Sciatic nerve (tissue), 2 donors: ENCODE results near the gene BOLA1. TPM values are rescaled to one million over a fixed set of nuclear protein-coding genes. Genes with fewer than 3 reads are reported as not detected.
A peak's percentile ranks its signal among the peaks of the same experiment; 100 is the strongest.
"Not testable (repeated sequence)": the region's sequence is repeated elsewhere in the genome, so short reads cannot be mapped to it uniquely, and the experiment has no call there.

Source experiments
- ATAC-seq: fragments of 200-7000 bp; cut with Tn5 transposase; one replicate; pipeline ENCODE4 v1.9.1; 2020; ENCODE audit warnings: mild to moderate bottlenecking, moderate library complexity
- DNase-seq: peaks from one replicate; pipeline ENCODE4 v3.0.0-alpha.2; 2020; ENCODE audit warnings: low spot score
- intact Hi-C: fragments of 100-400 bp; cut with DNase I; formaldehyde crosslinking; loops from one replicate; pipeline ENCODE4 v1.14.2; 2022
- total RNA-seq: library from RNA; stranded (reverse); fragmentation: NEBNext Ultra II Directional; extraction: Animal tissue kit (Norgen Biotek cat#: 25700); gene quantifications from one replicate; pipeline ENCODE4 v1.2.1, GENCODE V29; 2021
- donor health status: DM: no; HTN: no; CAD: no.
- donor health status: DM: no; HTN: no; CAD: no.

BOLA1 gene, protein sequence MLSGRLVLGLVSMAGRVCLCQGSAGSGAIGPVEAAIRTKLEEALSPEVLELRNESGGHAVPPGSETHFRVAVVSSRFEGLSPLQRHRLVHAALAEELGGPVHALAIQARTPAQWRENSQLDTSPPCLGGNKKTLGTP
- 13.7 TPM for total RNA-seq

DNA sequence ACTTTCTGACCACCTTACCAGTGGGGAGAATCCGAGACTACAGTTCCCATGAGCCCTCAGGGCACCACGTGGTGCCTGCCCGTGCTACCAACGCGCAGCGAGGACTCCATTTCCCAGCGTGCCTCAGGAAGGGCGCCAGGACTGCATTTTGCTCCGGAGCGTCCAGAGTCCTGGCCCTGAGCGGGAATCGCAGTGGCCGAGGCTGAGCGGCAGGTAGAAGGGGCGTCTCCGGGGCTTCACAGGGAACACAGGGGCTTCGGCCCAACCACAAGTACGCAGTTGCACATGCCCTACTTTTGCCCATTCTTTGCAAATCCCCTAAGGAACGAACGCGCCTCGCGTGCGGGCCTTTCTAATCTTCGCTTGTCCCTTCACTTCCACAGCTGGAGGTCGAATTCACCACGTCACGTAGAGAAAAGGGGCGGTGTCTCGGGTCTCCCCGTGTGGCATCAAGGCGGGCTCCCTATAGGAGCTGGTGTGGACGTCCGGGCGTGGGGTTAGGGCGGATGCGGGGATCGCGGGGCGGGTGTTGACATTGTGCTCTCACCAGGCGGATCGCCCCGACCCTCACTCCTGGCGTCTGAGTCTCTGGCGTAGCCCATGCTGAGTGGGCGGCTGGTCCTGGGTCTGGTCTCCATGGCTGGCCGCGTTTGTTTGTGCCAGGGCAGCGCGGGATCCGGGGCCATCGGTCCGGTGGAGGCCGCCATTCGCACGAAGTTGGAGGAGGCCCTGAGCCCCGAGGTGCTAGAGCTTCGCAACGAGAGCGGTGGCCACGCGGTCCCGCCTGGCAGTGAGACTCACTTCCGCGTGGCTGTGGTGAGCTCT is at the start of gene BOLA1:
TSS of gene BOLA1 (plus strand) at position 109 of the 825 bp plus-strand sequence. CDS start at position 601, 492 bp downstream.
- intact Hi-C loops: no loop called here
- DNase-seq (peak; percentile 96), ATAC-seq (peak; percentile 99)

DNA sequence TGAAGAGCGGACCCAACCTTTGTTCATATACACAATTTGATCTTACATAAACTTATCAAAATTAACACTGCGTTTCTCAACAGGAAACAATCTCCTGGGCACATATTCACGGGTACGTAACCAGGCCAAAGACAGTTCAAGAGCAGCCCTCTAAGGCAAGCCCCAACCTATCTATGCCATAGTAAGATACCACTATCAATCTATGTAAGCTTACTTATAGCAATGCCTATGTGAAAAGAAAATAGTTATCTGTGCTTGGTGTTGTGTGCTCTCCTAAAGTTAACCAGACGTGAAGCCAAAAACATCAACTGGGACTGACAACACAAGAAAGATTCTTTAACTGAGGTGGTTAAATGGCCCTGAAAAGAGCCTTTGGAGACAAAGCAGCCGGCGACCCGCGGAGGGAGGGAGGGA is 49.4 kb upstream of the BOLA1 start:
- intact Hi-C loops: no loop called here
- DNase-seq (peak; percentile 17), ATAC-seq (no peak)

- peak; percentile 92 for ATAC-seq
- DNase-seq, intact Hi-C loops: not testable (repeated sequence)
Observed at GRCh38 chr1:149850732-149851345, 48.5 kb upstream of the BOLA1 start.

DNA sequence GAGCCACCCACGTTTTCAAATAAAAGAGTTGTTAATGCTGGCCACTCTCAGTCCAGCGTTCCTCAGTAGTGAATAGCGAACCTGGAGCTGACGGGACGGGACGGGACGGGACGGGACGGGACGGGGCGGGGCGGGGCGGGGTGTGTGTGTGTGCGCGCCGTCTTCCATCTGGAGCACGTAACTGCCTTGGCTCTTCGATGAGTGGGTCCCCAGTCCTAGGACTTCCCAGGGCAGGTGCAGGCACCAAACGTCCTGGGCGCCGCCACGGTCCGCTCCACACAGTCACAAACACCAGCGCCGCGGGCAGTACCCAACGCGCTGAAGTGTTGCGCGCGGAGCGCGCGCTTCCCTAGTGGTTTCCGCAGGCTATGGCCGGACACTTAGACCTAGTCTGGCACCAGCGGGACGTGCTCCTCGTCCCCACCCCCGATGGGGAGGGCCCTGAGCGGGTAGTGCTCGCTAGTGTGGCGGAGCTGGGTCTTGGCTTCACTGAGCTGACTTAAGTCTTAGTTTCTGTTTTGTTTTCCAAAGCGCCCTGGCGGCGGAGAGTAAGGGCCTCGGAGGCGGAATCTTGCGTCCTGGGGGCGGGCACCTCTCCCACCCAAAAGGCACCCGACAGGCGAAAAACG is 47.7 kb upstream of the BOLA1 start:
- DNase-seq, intact Hi-C loops: not testable (repeated sequence)
- peak; percentile 86 for ATAC-seq

- DNase-seq, intact Hi-C loops: not testable (repeated sequence)
- ATAC-seq: peak; percentile 84
Observed at GRCh38 chr1:149852263-149852662, 47.1 kb upstream of the BOLA1 start.

GRCh38 chr1:149860271-149860670 is 39.1 kb upstream of the BOLA1 start:
- intact Hi-C loops, ATAC-seq, DNase-seq: not testable (repeated sequence)

- intact Hi-C loops, DNase-seq: not testable (repeated sequence)
- peak; percentile 94 for ATAC-seq
Observed at GRCh38 chr1:149860684-149861496, 38.5 kb upstream of the BOLA1 start.

GRCh38 chr1:149861497-149862054 is 37.8 kb upstream of the BOLA1 start:
- DNase-seq, intact Hi-C loops: not testable (repeated sequence)
- peak; percentile 71 for ATAC-seq

GRCh38 chr1:149866887-149867286 is 32.5 kb upstream of the BOLA1 start:
- intact Hi-C loops, DNase-seq: not testable (repeated sequence)
- peak; percentile 53 for ATAC-seq

DNA sequence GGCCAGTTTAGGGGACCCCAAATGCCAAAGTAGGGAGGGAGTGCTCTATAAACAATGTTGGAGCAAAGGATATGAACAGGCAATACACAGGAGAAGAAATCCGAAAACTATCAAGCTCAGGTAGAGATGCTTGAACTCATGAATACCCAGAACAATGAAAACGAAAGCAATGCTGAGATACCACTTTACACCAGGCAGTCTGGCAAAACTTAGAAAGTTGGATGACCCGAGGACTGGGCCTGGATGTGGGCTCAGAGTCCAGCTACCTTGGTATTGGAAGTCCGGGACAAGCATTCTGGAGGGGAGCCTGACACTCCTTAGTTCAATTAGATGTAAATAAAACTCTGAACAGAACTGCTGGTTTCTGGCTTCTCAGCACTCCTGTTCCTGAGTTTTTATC is 26.3 kb upstream of the BOLA1 start:
- intact Hi-C loops, ATAC-seq, DNase-seq: not testable (repeated sequence)

- intact Hi-C loops: no loop called here
- DNase-seq (no peak), ATAC-seq (no peak)
Observed at GRCh38 chr1:149877211-149877946, 22.0 kb upstream of the BOLA1 start.

DNA sequence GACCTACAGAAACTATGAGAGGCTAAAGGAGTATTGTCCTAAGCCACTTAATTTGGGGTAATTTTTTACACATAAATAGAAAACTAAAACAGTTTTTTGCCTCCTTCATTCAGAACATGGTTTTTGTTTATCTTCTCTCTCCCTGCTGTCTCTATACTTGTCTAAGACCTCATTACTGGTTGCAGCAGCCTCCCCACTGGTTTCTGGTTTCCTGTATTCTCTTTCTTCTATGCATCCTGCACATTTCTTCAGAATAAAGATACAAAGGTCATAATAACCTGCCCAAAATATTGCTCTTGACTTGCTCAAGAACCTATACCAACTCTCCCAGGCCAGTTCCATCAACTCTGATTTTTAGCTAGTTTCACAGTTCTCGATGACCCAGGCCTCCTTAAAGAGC is 19.8 kb upstream of the BOLA1 start:
- DNase-seq: no peak
- intact Hi-C loops: no loop called here
- no peak for ATAC-seq

DNA sequence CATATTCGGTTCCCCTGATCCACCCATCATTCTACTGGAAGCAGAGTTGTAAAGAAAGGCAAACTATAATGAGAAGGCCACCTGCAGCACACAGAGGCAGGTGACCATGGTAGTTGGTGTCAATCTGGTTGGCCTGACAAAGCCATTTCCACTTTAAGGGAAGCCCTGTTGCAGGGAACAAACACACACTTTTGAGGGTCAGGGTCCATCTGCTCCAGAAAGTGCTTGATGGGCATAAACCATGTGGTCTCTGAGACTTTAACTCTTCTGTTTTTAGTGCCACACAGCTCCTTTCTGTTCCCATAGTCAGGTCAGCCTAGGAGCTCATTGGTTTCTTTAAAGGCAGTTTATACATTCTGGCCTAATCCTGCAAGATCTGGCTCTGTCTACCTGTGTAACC is 17.5 kb upstream of the BOLA1 start:
- ATAC-seq: no peak
- intact Hi-C loops: no loop called here
- no peak for DNase-seq

DNA sequence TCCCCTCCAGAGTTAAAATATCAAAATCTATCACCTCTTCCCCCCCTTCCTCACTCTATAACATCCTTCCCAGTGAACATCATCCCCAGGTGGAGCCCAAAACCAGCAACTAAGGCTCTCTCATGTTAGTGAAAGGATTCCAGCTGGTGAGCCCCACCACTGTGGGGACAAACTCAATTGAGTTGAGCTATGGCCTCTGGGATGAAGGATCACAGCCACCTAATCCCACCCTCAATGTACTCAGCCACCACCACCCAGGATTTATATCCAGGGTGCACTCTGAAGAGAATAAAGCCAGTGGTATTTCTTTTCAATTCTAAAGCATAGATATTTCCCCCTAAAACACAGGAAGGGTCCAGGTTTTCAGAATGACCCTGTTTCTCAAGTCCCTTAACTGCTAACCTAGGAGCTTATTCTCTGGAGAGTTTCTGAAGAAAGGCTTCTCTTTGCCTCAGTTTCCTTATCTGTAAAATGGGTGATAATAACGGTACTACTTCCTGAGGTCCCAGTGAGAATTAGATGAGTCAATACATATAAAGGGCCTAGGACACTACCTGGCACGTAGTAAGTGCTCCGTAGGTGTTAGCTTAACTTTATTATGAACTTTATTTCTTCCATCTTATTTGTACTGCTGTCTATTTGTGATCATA is 15.6 kb upstream of the BOLA1 start:
- no peak for DNase-seq
- no peak for ATAC-seq
- intact Hi-C loops: no loop called here

GRCh38 chr1:149884433-149885338 is 14.7 kb upstream of the BOLA1 start:
- no peak for ATAC-seq
- no peak for DNase-seq
- intact Hi-C loops: no loop called here
